ENCODE measurements around the gene ZNF341. TPM values are rescaled to one million over a fixed set of nuclear protein-coding genes. Genes with fewer than 3 reads are reported as not detected.

The ZNF341 gene
- total and polyA plus RNA-seq, 2 donors: 1.4 to 3.1 TPM

- Histone ChIP-seq H3K36me3 (ENCODE audit: insufficient read depth) (no peaks in the 10 kb centered on the region), H3K4me3 (ENCODE audit: low read depth, low read length) (no peak overlapping the region), H3K27ac (ENCODE audit: low read depth) (no peak overlapping the region), H3K4me1 (ENCODE audit: insufficient read depth) (no peaks in the 10 kb centered on the region)
- WGBS: 87% methylated on average over 2 of the region's 2 CpGs
- DNase-seq (ENCODE audit: extremely low spot score): no peak
Observed at GRCh38 chr20:33777816-33778215, 46.0 kb downstream of the ZNF341 start.

GRCh38 chr20:33781133-33781532 is 49.3 kb downstream of the ZNF341 start:
- H3K4me1 ChIP-seq (ENCODE audit: insufficient read depth): no peaks in the 10 kb centered on the region
- no peaks in the 10 kb centered on the region for H3K36me3 ChIP-seq (ENCODE audit: insufficient read depth)
- H3K27ac ChIP-seq (ENCODE audit: low read depth): no peak overlapping the region
- H3K4me3 ChIP-seq (ENCODE audit: low read depth, low read length): no peak overlapping the region
- 91% methylated on average over 4 of the region's 4 CpGs for WGBS
- DNase-seq (ENCODE audit: extremely low spot score): no peak

GRCh38 chr20:33781945-33782344 is 50.1 kb downstream of the ZNF341 start:
- H3K27ac ChIP-seq (ENCODE audit: low read depth): no peak overlapping the region
- H3K4me3 ChIP-seq (ENCODE audit: low read depth, low read length): no peak overlapping the region
- 96% methylated on average over 1 of the region's 1 CpG for WGBS

GRCh38 chr20:33783256-33783655 is 51.5 kb downstream of the ZNF341 start:
- H3K36me3 ChIP-seq (ENCODE audit: insufficient read depth): no peaks in the 10 kb centered on the region
- H3K27ac ChIP-seq (ENCODE audit: low read depth): no peak overlapping the region
- no peak for DNase-seq (ENCODE audit: extremely low spot score)
- no peak overlapping the region for H3K4me3 ChIP-seq (ENCODE audit: low read depth, low read length)
- 88% methylated on average over 5 of the region's 5 CpGs for WGBS
- H3K4me1 ChIP-seq (ENCODE audit: insufficient read depth): no peaks in the 10 kb centered on the region

More at GRCh38 chr20:33781945-33782344, 50.1 kb downstream of the ZNF341 start:
- H3K36me3 ChIP-seq (ENCODE audit: insufficient read depth): no peaks in the 10 kb centered on the region
- H3K4me1 ChIP-seq (ENCODE audit: insufficient read depth): no peaks in the 10 kb centered on the region
- no peak for DNase-seq (ENCODE audit: extremely low spot score)

- 78% methylated on average over 5 of the region's 5 CpGs for WGBS
- no peaks in the 10 kb centered on the region for H3K4me1 ChIP-seq (ENCODE audit: insufficient read depth)
- no peak overlapping the region for H3K27ac ChIP-seq (ENCODE audit: low read depth)
- H3K4me3 ChIP-seq (ENCODE audit: low read depth, low read length): no peak overlapping the region
- H3K36me3 ChIP-seq (ENCODE audit: insufficient read depth): no peaks in the 10 kb centered on the region
- no peak for DNase-seq (ENCODE audit: extremely low spot score)
Observed at GRCh38 chr20:33783818-33784217, 52.0 kb downstream of the ZNF341 start.

- Histone ChIP-seq H3K4me1 (ENCODE audit: insufficient read depth) (no peaks in the 10 kb centered on the region), H3K27ac (ENCODE audit: low read depth) (no peak overlapping the region), H3K4me3 (ENCODE audit: low read depth, low read length) (no peak overlapping the region), H3K36me3 (ENCODE audit: insufficient read depth) (no peaks in the 10 kb centered on the region)
- no peak for DNase-seq (ENCODE audit: extremely low spot score)
- 73% methylated on average over 2 of the region's 2 CpGs for WGBS
Observed at GRCh38 chr20:33784225-33784624, 52.4 kb downstream of the ZNF341 start.

- Histone ChIP-seq H3K4me3 (ENCODE audit: low read depth, low read length) (no peak overlapping the region), H3K27ac (ENCODE audit: low read depth) (no peak overlapping the region), H3K4me1 (ENCODE audit: insufficient read depth) (no peaks in the 10 kb centered on the region), H3K36me3 (ENCODE audit: insufficient read depth) (no peaks in the 10 kb centered on the region)
- WGBS: 91% methylated on average over 5 of the region's 5 CpGs
- no peak for DNase-seq (ENCODE audit: extremely low spot score)
Observed at GRCh38 chr20:33785503-33785902, 53.7 kb downstream of the ZNF341 start.

GRCh38 chr20:33787253-33787891 is 55.6 kb downstream of the ZNF341 start:
- Histone ChIP-seq H3K4me3 (ENCODE audit: low read depth, low read length) (no peak overlapping the region), H3K27ac (ENCODE audit: low read depth) (no peak overlapping the region), H3K4me1 (ENCODE audit: insufficient read depth) (no peaks in the 10 kb centered on the region), H3K36me3 (ENCODE audit: insufficient read depth) (no peaks in the 10 kb centered on the region)
- DNase-seq (ENCODE audit: extremely low spot score): no peak
- 72% methylated on average over 9 of the region's 9 CpGs for WGBS

- no peaks in the 10 kb centered on the region for H3K4me1 ChIP-seq (ENCODE audit: insufficient read depth)
- DNase-seq (ENCODE audit: extremely low spot score): no peak
- WGBS: 87% methylated on average over 12 of the region's 12 CpGs
Observed at GRCh38 chr20:33788351-33789049, 56.7 kb downstream of the ZNF341 start.

GRCh38 chr20:33789109-33789857 is 57.5 kb downstream of the ZNF341 start:
- 66% methylated on average over 11 of the region's 11 CpGs for WGBS
- no peak overlapping the region for H3K4me3 ChIP-seq (ENCODE audit: low read depth, low read length)
- no peaks in the 10 kb centered on the region for H3K36me3 ChIP-seq (ENCODE audit: insufficient read depth)
- H3K4me1 ChIP-seq (ENCODE audit: insufficient read depth): no peaks in the 10 kb centered on the region
- peak; percentile 75 for DNase-seq (ENCODE audit: extremely low spot score)
- H3K27ac ChIP-seq (ENCODE audit: low read depth): peak overlapping the region; percentile 73

More at GRCh38 chr20:33788351-33789049, 56.7 kb downstream of the ZNF341 start:
- no peaks in the 10 kb centered on the region for H3K36me3 ChIP-seq (ENCODE audit: insufficient read depth)
- no peak overlapping the region for H3K4me3 ChIP-seq (ENCODE audit: low read depth, low read length)
- no peak overlapping the region for H3K27ac ChIP-seq (ENCODE audit: low read depth)

GRCh38 chr20:33789858-33790182 is 58.0 kb downstream of the ZNF341 start:
- Histone ChIP-seq H3K27ac (ENCODE audit: low read depth) (peak overlapping the region; percentile 47), H3K36me3 (ENCODE audit: insufficient read depth) (no peaks in the 10 kb centered on the region), H3K4me1 (ENCODE audit: insufficient read depth) (no peaks in the 10 kb centered on the region), H3K4me3 (ENCODE audit: low read depth, low read length) (no peak overlapping the region)
- WGBS: 58% methylated on average over 5 of the region's 5 CpGs
- DNase-seq (ENCODE audit: extremely low spot score): no peak

- 88% methylated on average over 11 of the region's 11 CpGs for WGBS
- Histone ChIP-seq H3K4me3 (ENCODE audit: low read depth, low read length) (no peak overlapping the region), H3K4me1 (ENCODE audit: insufficient read depth) (no peaks in the 10 kb centered on the region), H3K36me3 (ENCODE audit: insufficient read depth) (no peaks in the 10 kb centered on the region), H3K27ac (ENCODE audit: low read depth) (peak overlapping the region; percentile 25)
- DNase-seq (ENCODE audit: extremely low spot score): no peak
Observed at GRCh38 chr20:33790566-33790965, 58.8 kb downstream of the ZNF341 start.

GRCh38 chr20:33791021-33791420 is 59.2 kb downstream of the ZNF341 start:
- Histone ChIP-seq H3K4me3 (ENCODE audit: low read depth, low read length) (no peak overlapping the region), H3K27ac (ENCODE audit: low read depth) (no peak overlapping the region), H3K4me1 (ENCODE audit: insufficient read depth) (no peaks in the 10 kb centered on the region), H3K36me3 (ENCODE audit: insufficient read depth) (no peaks in the 10 kb centered on the region)
- DNase-seq (ENCODE audit: extremely low spot score): no peak
- 96% methylated on average over 31 of the region's 31 CpGs for WGBS

- WGBS: 85% methylated on average over 9 of the region's 9 CpGs
- no peak overlapping the region for H3K27ac ChIP-seq (ENCODE audit: low read depth)
- no peak overlapping the region for H3K4me3 ChIP-seq (ENCODE audit: low read depth, low read length)
- no peak for DNase-seq (ENCODE audit: extremely low spot score)
- H3K4me1 ChIP-seq (ENCODE audit: insufficient read depth): no peaks in the 10 kb centered on the region
- no peaks in the 10 kb centered on the region for H3K36me3 ChIP-seq (ENCODE audit: insufficient read depth)
Observed at GRCh38 chr20:33791540-33791939, 59.7 kb downstream of the ZNF341 start.
